ENCODE results near the gene AFAP1L2. TPM values are rescaled to one million over a fixed set of nuclear protein-coding genes. Genes with fewer than 3 reads are reported as not detected.

AFAP1L2 gene
- polyA plus RNA-seq, 1 donor from 2014 or later: 0.88 TPM

DNA sequence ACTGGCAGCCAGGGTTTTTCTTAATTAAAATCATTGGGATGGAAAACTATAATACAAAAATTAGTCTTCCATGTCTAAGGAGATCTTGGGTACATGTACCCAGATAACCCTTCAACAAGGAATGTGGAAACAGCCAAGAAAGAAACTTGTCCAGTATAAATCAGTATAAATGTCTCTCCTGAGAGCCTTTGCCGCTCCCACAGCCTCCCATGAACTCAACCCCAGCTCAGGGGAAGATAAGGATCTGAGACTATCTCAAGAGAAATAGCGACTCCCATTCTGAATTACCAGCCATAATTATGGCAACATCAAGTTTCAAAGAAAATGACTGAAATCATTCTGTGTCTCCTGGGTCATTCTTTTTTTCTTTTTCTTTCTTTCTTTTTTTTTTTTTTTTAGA lies 32.6 kb upstream of the AFAP1L2 start:
- H3K27ac ChIP-seq (ENCODE audit: low read length): no peak overlapping the region
- no peaks in the 10 kb centered on the region for H3K9me2 ChIP-seq (ENCODE audit: insufficient read depth, low read length)
- TF ChIP-seq MXI1 (conservative IDR thresholded peaks at IDR 0.05; ENCODE audit: poor library complexity, severe bottlenecking): no peak
- no peak for TF ChIP-seq REST (IDR thresholded peaks at IDR 0.05; ENCODE audit: borderline replicate concordance)
- no peak for TF ChIP-seq TAF1 (IDR thresholded peaks at IDR 0.05; ENCODE audit: low read depth)
- no peaks in the 10 kb centered on the region for H3K79me2 ChIP-seq (replicated peaks; ENCODE audit: insufficient read depth, low read length)
- no peaks in the 10 kb centered on the region for H3K36me3 ChIP-seq (ENCODE audit: insufficient read depth, low read length)
- no peaks in the 10 kb centered on the region for H4K20me1 ChIP-seq (ENCODE audit: insufficient read depth)
- H3F3A ChIP-seq (ENCODE audit: insufficient read depth, low read length, poor library complexity, severe bottlenecking): no peaks in the 10 kb centered on the region
- H3K27me3 ChIP-seq (ENCODE audit: insufficient read depth, low read depth, low read length): no peaks in the 10 kb centered on the region
- no peak overlapping the region for H2AFZ ChIP-seq (ENCODE audit: low read depth, low read length)
- no peak overlapping the region for H3K9ac ChIP-seq (ENCODE audit: low read length)
- no peak overlapping the region for H3K4me2 ChIP-seq (ENCODE audit: low read length)
- no peak overlapping the region for H3K4me3 ChIP-seq (ENCODE audit: low read length)
- H3K9me3 ChIP-seq (ENCODE audit: low read length): no peaks in the 10 kb centered on the region

DNA sequence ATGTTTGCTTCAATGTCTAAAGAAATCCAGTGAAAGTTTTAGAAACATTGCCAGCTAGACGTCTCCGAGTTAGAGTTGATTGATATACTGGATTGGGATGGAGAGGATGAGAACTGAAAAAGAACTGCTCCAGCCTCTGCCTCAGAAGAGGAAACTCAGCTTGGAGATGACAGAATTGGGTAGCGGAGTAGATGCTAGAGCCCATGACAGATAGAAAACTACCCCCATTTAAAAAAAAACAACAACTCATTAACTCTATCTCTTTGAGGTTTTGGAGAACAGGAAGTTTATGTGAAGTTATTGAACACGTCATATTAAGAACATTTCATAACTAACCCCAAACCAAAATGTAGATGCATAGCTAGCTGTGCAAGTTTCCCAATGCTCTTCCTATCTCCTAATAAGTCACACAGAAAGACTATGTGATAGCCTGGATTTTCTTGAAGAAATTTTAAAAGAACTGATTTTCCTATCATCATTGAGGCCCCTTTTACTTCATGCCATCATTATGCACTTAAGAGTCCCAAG lies 28.3 kb upstream of the AFAP1L2 start:
- H3K4me2 ChIP-seq (ENCODE audit: low read length): no peak overlapping the region
- no peaks in the 10 kb centered on the region for H3K9me2 ChIP-seq (ENCODE audit: insufficient read depth, low read length)
- no peak overlapping the region for H3K27ac ChIP-seq (ENCODE audit: low read length)
- no peaks in the 10 kb centered on the region for H3F3A ChIP-seq (ENCODE audit: insufficient read depth, low read length, poor library complexity, severe bottlenecking)
- H3K36me3 ChIP-seq (ENCODE audit: insufficient read depth, low read length): no peaks in the 10 kb centered on the region
- no peaks in the 10 kb centered on the region for H4K20me1 ChIP-seq (ENCODE audit: insufficient read depth)
- H3K9ac ChIP-seq (ENCODE audit: low read length): no peak overlapping the region
- no peak overlapping the region for H2AFZ ChIP-seq (ENCODE audit: low read depth, low read length)
- no peaks in the 10 kb centered on the region for H3K9me3 ChIP-seq (ENCODE audit: low read length)
- H3K27me3 ChIP-seq (ENCODE audit: insufficient read depth, low read depth, low read length): no peaks in the 10 kb centered on the region
- H3K79me2 ChIP-seq (replicated peaks; ENCODE audit: insufficient read depth, low read length): no peaks in the 10 kb centered on the region
- no peak overlapping the region for H3K4me3 ChIP-seq (ENCODE audit: low read length)
- TF ChIP-seq CTCF (IDR thresholded peaks at IDR 0.05; ENCODE audit: poor library complexity, severe bottlenecking): no peak
- TF ChIP-seq SMC3 (conservative IDR thresholded peaks at IDR 0.05; ENCODE audit: poor library complexity): no peak
- no peak for TF ChIP-seq POLR2AphosphoS5 (IDR thresholded peaks at IDR 0.05)
- TF ChIP-seq TAF1 (IDR thresholded peaks at IDR 0.05; ENCODE audit: low read depth): no peak
- no peak for TF ChIP-seq MXI1 (conservative IDR thresholded peaks at IDR 0.05; ENCODE audit: poor library complexity, severe bottlenecking)
- TF ChIP-seq EZH2 (IDR thresholded peaks at IDR 0.05; ENCODE audit: borderline replicate concordance, insufficient read depth, low read length, poor library complexity, severe bottlenecking): no peak
- no peak for TF ChIP-seq REST (IDR thresholded peaks at IDR 0.05; ENCODE audit: borderline replicate concordance)
- no peak for TF ChIP-seq EP300 (conservative IDR thresholded peaks at IDR 0.05; ENCODE audit: poor library complexity, severe bottlenecking)
- no peak for TF ChIP-seq RAD21 (conservative IDR thresholded peaks at IDR 0.05)

Data from neural cell (in vitro differentiated cells).